SK-N-SH (cell line): ENCODE measurements around the gene ARF1. TPM values are rescaled to one million over a fixed set of nuclear protein-coding genes. Genes with fewer than 3 reads are reported as not detected.

Experiments
- CTCF ChIA-PET: fragments of 300-600, 350-600 bp; formaldehyde crosslinking; extraction: SDS; loops from one replicate; lab custom pipeline; 2021; lab: Yijun Ruan, JAX
- POLR2A ChIA-PET: fragments of 350-600 bp; sonication (Branson Sonifier 250); formaldehyde crosslinking; extraction: SDS; loops from one replicate; lab custom pipeline; 2020; ENCODE audit warnings: antibody characterized with exemption, inconsistent platforms; lab: Yijun Ruan, JAX
- DNase-seq: peaks from one replicate; pipeline ENCODE4 v3.0.0; 2012
- H2AFZ ChIP-seq: fragments of 200-600 bp; sonication (generic); 2 replicates; pipeline ENCODE4 v1.8.1; 2016; ENCODE audit warnings: antibody characterized with exemption, mild to moderate bottlenecking, low read depth
- H3F3A ChIP-seq: fragments of 200-600 bp; sonication (generic); replicated peaks from 2 replicates; pipeline ENCODE3; 2016; ENCODE audit warnings: antibody characterized with exemption, mild to moderate bottlenecking; ENCODE audit not compliant: insufficient read depth
- H3K27ac ChIP-seq, 2 experiments: fragments of 200-500 bp in 1 of 2; fragments of 200-600 bp in 1 of 2; sonication (Bioruptor generic) in 1 of 2; sonication (generic), shearing (Covaris generic) in 1 of 2; 2 replicates each; pipeline versions ENCODE4 v1.5.1 to v1.6.1; 2014 to 2016; ENCODE audit warnings: low read depth in 2 of 2, inconsistent platforms in 1 of 2, low read length in 1 of 2, mild to moderate bottlenecking in 1 of 2, mixed read lengths in 1 of 2
- H3K27me3 ChIP-seq: fragments of 200-600 bp; sonication (generic), shearing (Covaris generic); 2 replicates; pipeline ENCODE4 v1.6.1; 2016; ENCODE audit warnings: mixed run types; ENCODE audit not compliant: insufficient read depth
- H3K36me3 ChIP-seq, 2 experiments: fragments of 200-500 bp in 1 of 2; fragments of 200-600 bp in 1 of 2; sonication (Bioruptor generic) in 1 of 2; sonication (generic) in 1 of 2; replicated peaks in 1 of 2; 2 replicates each; pipeline versions ENCODE3 to v1.5.1; 2014 to 2016; ENCODE audit warnings: low read length in 1 of 2, mild to moderate bottlenecking in 1 of 2; ENCODE audit not compliant: insufficient read depth in 2 of 2, control insufficient read depth in 1 of 2
- H3K4me1 ChIP-seq, 2 experiments: fragments of 200-500 bp in 1 of 2; fragments of 200-600 bp in 1 of 2; sonication (Bioruptor generic) in 1 of 2; sonication (generic), shearing (Covaris generic) in 1 of 2; 2 replicates each; pipeline versions ENCODE4 v1.5.1 to v1.6.1; 2014 to 2016; ENCODE audit warnings: low read depth in 1 of 2, low read length in 1 of 2, mixed run types in 1 of 2; ENCODE audit not compliant: insufficient read depth in 2 of 2, control insufficient read depth in 1 of 2
- H3K4me2 ChIP-seq: fragments of 200-600 bp; sonication (generic), shearing (Covaris generic); 2 replicates; pipeline ENCODE4 v1.6.1; 2017; ENCODE audit warnings: mixed run types
- H3K4me3 ChIP-seq, 2 experiments: fragments of 200-500 bp in 1 of 2; fragments of 200-600 bp in 1 of 2; sonication (Bioruptor generic) in 1 of 2; sonication (generic), shearing (Covaris generic) in 1 of 2; 2 replicates each; pipeline versions ENCODE4 v1.5.1 to v1.8.1; 2014 to 2016; ENCODE audit warnings: low read depth in 2 of 2, inconsistent platforms in 1 of 2, low read length in 1 of 2, mild to moderate bottlenecking in 1 of 2, mixed read lengths in 1 of 2, moderate library complexity in 1 of 2
- H3K79me2 ChIP-seq: fragments of 200-600 bp; sonication (generic); 2 replicates; pipeline ENCODE4 v1.8.1; 2017; ENCODE audit warnings: mild to moderate bottlenecking; ENCODE audit not compliant: insufficient read depth
- H3K9ac ChIP-seq: fragments of 200-600 bp; sonication (generic); 2 replicates; pipeline ENCODE4 v1.6.1; 2017; ENCODE audit warnings: mixed run types
- H3K9me2 ChIP-seq: fragments of 200-600 bp; sonication (generic); 2 replicates; pipeline ENCODE4 v1.6.1; 2017; ENCODE audit warnings: mixed run types
- H3K9me3 ChIP-seq: fragments of 200-600 bp; sonication (generic); 2 replicates; pipeline ENCODE4 v1.6.1; 2017; ENCODE audit warnings: mixed run types, mild to moderate bottlenecking, moderate library complexity
- H4K20me1 ChIP-seq: fragments of 200-600 bp; sonication (generic); 2 replicates; pipeline ENCODE4 v1.6.1; 2017; ENCODE audit warnings: mild to moderate bottlenecking, mixed run types; ENCODE audit not compliant: insufficient read depth
- CHD2 ChIP-seq: fragments of 150-350 bp; IDR thresholded peaks from 2 replicates; pipeline ENCODE4 v1.6.1; 2018; ENCODE audit warnings: low read length; ENCODE audit not compliant: partially characterized antibody
- EP300 ChIP-seq, 2 experiments: IDR thresholded peaks; 2 replicates each; pipeline versions ENCODE4 v1.4.0 to v1.6.1; 2012; ENCODE audit warnings: borderline replicate concordance in 1 of 2, low read depth in 1 of 2, low read length in 1 of 2
- EZH2phosphoT487 ChIP-seq: fragments of 200-600 bp; sonication (generic); IDR thresholded peaks from 2 replicates; pipeline ENCODE4 v1.6.1; 2017; ENCODE audit warnings: low read depth, mixed run types, mild to moderate bottlenecking, antibody characterized with exemption, moderate library complexity, borderline replicate concordance
- FOSL2 ChIP-seq: IDR thresholded peaks from 2 replicates; pipeline ENCODE4 v1.4.0; 2012; ENCODE audit warnings: low read depth, mild to moderate bottlenecking, moderate library complexity, borderline replicate concordance
- GABPA ChIP-seq: IDR thresholded peaks from 2 replicates; pipeline ENCODE4 v1.4.0; 2012; ENCODE audit warnings: low read depth, mild to moderate bottlenecking
- JUND ChIP-seq: IDR thresholded peaks from 2 replicates; pipeline ENCODE4 v1.4.0; 2012
- MEF2A ChIP-seq: IDR thresholded peaks from 2 replicates; pipeline ENCODE4 v1.4.0; 2012; ENCODE audit warnings: low read depth, borderline replicate concordance
- NFIC ChIP-seq: IDR thresholded peaks from 2 replicates; pipeline ENCODE4 v1.4.0; 2012; ENCODE audit warnings: borderline replicate concordance
- NRF1 ChIP-seq: IDR thresholded peaks from 2 replicates; pipeline ENCODE4 v1.6.1; 2012; ENCODE audit warnings: low read depth, mild to moderate bottlenecking, low read length
- RAD21 ChIP-seq: IDR thresholded peaks from 2 replicates; pipeline ENCODE4 v1.6.1; 2012; ENCODE audit warnings: mild to moderate bottlenecking, low read length
- RCOR1 ChIP-seq: fragments of 150-350 bp; IDR thresholded peaks from 2 replicates; pipeline ENCODE4 v1.6.1; 2017; ENCODE audit warnings: antibody characterized with exemption, low read length
- RFX5 ChIP-seq: IDR thresholded peaks from 2 replicates; pipeline ENCODE4 v1.6.1; 2012; ENCODE audit warnings: mild to moderate bottlenecking, improper control_type of control experiment, low read length
- SIN3A ChIP-seq: IDR thresholded peaks from 2 replicates; pipeline ENCODE4 v1.6.1; 2012; ENCODE audit warnings: low read depth, mild to moderate bottlenecking, low read length, moderate library complexity, borderline replicate concordance
- TAF1 ChIP-seq: IDR thresholded peaks from 2 replicates; pipeline ENCODE4 v1.6.1; 2012; ENCODE audit warnings: low read depth, mild to moderate bottlenecking, low read length, moderate library complexity, borderline replicate concordance
- TEAD4 ChIP-seq: IDR thresholded peaks from 2 replicates; pipeline ENCODE4 v1.4.0; 2012; ENCODE audit warnings: mild to moderate bottlenecking, borderline replicate concordance; ENCODE audit not compliant: insufficient read depth
- USF2 ChIP-seq: fragments of 150-350 bp; IDR thresholded peaks from 2 replicates; pipeline ENCODE4 v1.6.1; 2017; ENCODE audit warnings: antibody characterized with exemption, low read length, low read depth, borderline replicate concordance
- WGBS: methylation state at CpG from one replicate; pipeline ENCODE4 v1.1.6; 2017; ENCODE audit warnings: low lambda C conversion rate; 5-methylcytosine and 5-hydroxymethylcytosine counted together
- polyA plus RNA-seq, 3 experiments: library from polyadenylated mRNA; depleted of rRNA; stranded (reverse); fragments of >200 nt; gene quantifications; 2 replicates each; pipeline ENCODE4 v1.2.3, GENCODE V29; 2012
- TF ChIP-seq, protein P1 (sequence below): fragments of 200-600 bp; sonication (generic); IDR thresholded peaks from 2 replicates; pipeline ENCODE4 v1.6.1; 2017; ENCODE audit warnings: antibody characterized with exemption, mild to moderate bottlenecking, moderate library complexity
- TF ChIP-seq, protein P2 (sequence below): IDR thresholded peaks from 2 replicates; pipeline ENCODE4 v1.4.0; 2012; ENCODE audit warnings: low read depth
- TF ChIP-seq, protein P3 (sequence below): IDR thresholded peaks from 2 replicates; pipeline ENCODE4 v1.4.0; 2012; ENCODE audit warnings: low read depth, borderline replicate concordance

The ARF1 gene
- polyA plus RNA-seq, 1 of the 3 experiments (the other 2 are of a cell fraction), result 713 TPM

DNA sequence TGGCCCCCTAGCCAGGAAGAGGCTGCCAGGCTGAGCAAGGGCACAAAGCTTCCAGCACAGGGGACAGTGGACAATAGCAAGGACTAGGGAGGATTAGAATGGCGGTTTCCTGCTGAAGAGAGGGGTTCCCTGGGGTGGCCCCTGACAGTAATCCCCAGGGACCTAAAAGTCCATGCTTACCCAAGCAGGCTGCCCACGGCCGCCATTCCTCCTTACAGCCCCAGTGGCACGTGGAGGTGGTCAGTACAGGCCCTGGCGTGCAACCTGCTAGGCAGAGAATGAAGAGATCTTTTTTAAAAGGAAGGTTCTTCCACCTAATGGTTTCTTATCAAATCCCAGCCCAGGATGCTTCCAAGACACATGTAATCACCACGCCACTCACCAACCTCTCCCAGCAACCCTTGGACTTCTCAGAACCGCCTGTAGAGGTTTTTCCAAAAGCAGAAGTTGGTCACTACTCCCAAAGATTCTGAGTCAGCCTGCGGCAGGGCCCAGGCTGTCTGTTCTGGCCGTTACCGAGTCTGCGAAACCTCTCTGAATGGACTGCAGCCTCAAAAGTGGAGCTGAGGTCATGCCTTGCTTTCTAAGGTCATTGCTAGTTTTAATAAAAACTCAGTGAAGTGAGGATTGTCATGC, 25.7 kb downstream of the ARF1 start:
- Histone ChIP-seq H3K4me2 (peak overlapping the region; percentile 89), H3F3A (no peaks in the 10 kb centered on the region), H3K9ac (peak overlapping the region; percentile 93), H3K27me3 (no peaks in the 10 kb centered on the region), H3K27ac (no peak overlapping the region), H3K4me3 (peak overlapping the region; percentile 100), H4K20me1 (no peaks in the 10 kb centered on the region), H2AFZ (no peak overlapping the region), H3K4me1 (peaks cover 8 to 35% of the 10 kb centered on the region in 2 experiments; a peak in 3 of 4 replicates), H3K36me3 (peaks cover 6 to 23% of the 10 kb centered on the region in 2 experiments), H3K9me2 (no peaks in the 10 kb centered on the region), H3K9me3 (no peaks in the 10 kb centered on the region), H3K79me2 (peaks cover 24% of the 10 kb centered on the region; the same call in 1 of the 2 replicates)
- DNase-seq, result no peak
- CTCF ChIA-PET, result interaction anchor here (5.6 kb wide), 1 partner anchor 22 kb away, joined by 31 read pairs; no protein-coding TSS in a partner anchor
- POLR2A ChIA-PET, result no interaction called here
- 55% methylated on average over 10 of the region's 11 CpGs for WGBS
- TF ChIP-seq TEAD4, result no peak
- TF ChIP-seq RFX5, result no peak
- no peak for TF ChIP-seq EZH2phosphoT487
- TF ChIP-seq, protein P1, sequence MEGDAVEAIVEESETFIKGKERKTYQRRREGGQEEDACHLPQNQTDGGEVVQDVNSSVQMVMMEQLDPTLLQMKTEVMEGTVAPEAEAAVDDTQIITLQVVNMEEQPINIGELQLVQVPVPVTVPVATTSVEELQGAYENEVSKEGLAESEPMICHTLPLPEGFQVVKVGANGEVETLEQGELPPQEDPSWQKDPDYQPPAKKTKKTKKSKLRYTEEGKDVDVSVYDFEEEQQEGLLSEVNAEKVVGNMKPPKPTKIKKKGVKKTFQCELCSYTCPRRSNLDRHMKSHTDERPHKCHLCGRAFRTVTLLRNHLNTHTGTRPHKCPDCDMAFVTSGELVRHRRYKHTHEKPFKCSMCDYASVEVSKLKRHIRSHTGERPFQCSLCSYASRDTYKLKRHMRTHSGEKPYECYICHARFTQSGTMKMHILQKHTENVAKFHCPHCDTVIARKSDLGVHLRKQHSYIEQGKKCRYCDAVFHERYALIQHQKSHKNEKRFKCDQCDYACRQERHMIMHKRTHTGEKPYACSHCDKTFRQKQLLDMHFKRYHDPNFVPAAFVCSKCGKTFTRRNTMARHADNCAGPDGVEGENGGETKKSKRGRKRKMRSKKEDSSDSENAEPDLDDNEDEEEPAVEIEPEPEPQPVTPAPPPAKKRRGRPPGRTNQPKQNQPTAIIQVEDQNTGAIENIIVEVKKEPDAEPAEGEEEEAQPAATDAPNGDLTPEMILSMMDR, result no peak
- TF ChIP-seq NFIC, result no peak
- no peak for TF ChIP-seq NRF1
- TF ChIP-seq MEF2A, result no peak
- no peak for TF ChIP-seq EP300 (IDR thresholded peaks at IDR 0.05; ENCODE audit: borderline replicate concordance in 1 of 2, low read depth in 1 of 2, low read length in 1 of 2)
- TF ChIP-seq RAD21, result no peak
- no peak for TF ChIP-seq RCOR1
- TF ChIP-seq USF2, result no peak
- TF ChIP-seq CHD2, result no peak

DNA sequence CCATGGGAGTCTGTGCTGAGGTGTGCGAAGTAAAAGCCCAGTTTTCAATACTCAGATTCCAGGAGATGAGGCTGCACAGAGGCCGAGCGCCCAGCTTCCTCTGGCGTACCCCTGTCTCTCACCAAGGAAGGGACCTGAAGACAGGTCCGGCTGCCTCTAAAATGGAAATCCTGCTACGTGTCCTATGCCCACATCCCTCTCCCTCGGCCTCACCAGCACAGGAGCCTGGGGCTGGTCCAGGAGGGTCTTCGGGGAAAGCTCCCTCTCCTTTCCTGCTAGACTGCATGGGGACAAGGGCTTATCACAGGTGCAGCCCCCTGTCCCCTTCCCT, 26.2 kb downstream of the ARF1 start:
- POLR2A ChIA-PET, result no interaction called here
- 0% methylated on average over 1 of the region's 8 CpGs for WGBS
- no peaks in the 10 kb centered on the region for H3K27me3 ChIP-seq

More for the DNA sequence above, 26.2 kb downstream of the ARF1 start:
- H3K4me2 ChIP-seq, result peak overlapping the region; percentile 89
- H3K9me2 ChIP-seq, result no peaks in the 10 kb centered on the region
- CTCF ChIA-PET, result interaction anchor here (5.6 kb wide), 1 partner anchor 22 kb away, joined by 31 read pairs; no protein-coding TSS in a partner anchor
- peak overlapping the region; percentile 93 for H3K9ac ChIP-seq
- TF ChIP-seq, protein P2, sequence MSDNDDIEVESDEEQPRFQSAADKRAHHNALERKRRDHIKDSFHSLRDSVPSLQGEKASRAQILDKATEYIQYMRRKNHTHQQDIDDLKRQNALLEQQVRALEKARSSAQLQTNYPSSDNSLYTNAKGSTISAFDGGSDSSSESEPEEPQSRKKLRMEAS, result no peak
- TF ChIP-seq FOSL2 (no peak), TAF1 (no peak), JUND (no peak), SIN3A (no peak), GABPA (no peak), EP300 (IDR thresholded peaks at IDR 0.05; ENCODE audit: borderline replicate concordance in 1 of 2, low read depth in 1 of 2, low read length in 1 of 2) (no peak)
- TF ChIP-seq, protein P3, sequence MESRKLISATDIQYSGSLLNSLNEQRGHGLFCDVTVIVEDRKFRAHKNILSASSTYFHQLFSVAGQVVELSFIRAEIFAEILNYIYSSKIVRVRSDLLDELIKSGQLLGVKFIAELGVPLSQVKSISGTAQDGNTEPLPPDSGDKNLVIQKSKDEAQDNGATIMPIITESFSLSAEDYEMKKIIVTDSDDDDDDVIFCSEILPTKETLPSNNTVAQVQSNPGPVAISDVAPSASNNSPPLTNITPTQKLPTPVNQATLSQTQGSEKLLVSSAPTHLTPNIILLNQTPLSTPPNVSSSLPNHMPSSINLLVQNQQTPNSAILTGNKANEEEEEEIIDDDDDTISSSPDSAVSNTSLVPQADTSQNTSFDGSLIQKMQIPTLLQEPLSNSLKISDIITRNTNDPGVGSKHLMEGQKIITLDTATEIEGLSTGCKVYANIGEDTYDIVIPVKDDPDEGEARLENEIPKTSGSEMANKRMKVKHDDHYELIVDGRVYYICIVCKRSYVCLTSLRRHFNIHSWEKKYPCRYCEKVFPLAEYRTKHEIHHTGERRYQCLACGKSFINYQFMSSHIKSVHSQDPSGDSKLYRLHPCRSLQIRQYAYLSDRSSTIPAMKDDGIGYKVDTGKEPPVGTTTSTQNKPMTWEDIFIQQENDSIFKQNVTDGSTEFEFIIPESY, result no peak
- peaks cover 6 to 23% of the 10 kb centered on the region in 2 experiments for H3K36me3 ChIP-seq
- no peaks in the 10 kb centered on the region for H4K20me1 ChIP-seq
- H3K4me1 ChIP-seq, result peaks cover 7 to 33% of the 10 kb centered on the region in 2 experiments; a peak in 3 of 4 replicates
- H2AFZ ChIP-seq, result peak overlapping the region; percentile 77; the same call in 1 of the 2 replicates
- no peak for DNase-seq
- peak overlapping the region; percentile 43 to 79; a peak in 3 of 4 replicates for H3K27ac ChIP-seq
- H3K79me2 ChIP-seq, result peaks cover 21% of the 10 kb centered on the region; the same call in 1 of the 2 replicates
- peak overlapping the region; percentile 100 for H3K4me3 ChIP-seq
- H3K9me3 ChIP-seq, result no peaks in the 10 kb centered on the region
- no peaks in the 10 kb centered on the region for H3F3A ChIP-seq
